ENCODE results near the gene RIOK1.

RIOK1 gene

GRCh38 chr6:7421066-7421465 is 31.5 kb downstream of the RIOK1 start:
- no peak for DNase-seq (ENCODE audit: low read depth)
- no peak overlapping the region for H3K4me3 ChIP-seq (ENCODE audit: low read length)
- no peak for TF ChIP-seq CTCF (conservative IDR thresholded peaks at IDR 0.05; ENCODE audit: low read length)

DNA sequence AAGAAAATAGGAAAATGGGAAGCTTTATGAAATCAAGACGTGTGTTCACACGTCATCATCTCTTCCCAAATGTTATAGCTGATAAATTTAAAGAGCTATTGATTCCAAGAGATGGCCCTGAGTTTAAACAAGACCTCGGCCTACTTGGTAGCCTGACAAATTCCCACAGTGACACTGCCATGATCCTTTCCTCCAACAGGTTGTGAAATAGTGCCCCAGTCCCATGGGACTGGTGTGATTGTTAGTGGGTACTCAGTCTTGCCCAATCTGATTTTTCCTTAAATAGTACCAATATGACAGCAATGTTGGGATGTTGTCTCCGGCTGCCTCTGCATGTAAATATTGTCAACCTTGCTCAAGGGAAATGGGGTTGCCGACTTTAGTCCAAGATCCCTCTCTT is 34.5 kb downstream of the RIOK1 start:
- no peak overlapping the region for H3K4me3 ChIP-seq (ENCODE audit: low read length)
- no peak for DNase-seq (ENCODE audit: low read depth)
- no peak for TF ChIP-seq CTCF (conservative IDR thresholded peaks at IDR 0.05; ENCODE audit: low read length)

- DNase-seq (ENCODE audit: low read depth) = peak; percentile 66
- TF ChIP-seq CTCF (conservative IDR thresholded peaks at IDR 0.05; ENCODE audit: low read length) = peak; percentile 72
- H3K4me3 ChIP-seq (ENCODE audit: low read length) = no peak overlapping the region
Observed at GRCh38 chr6:7424967-7425807, 35.6 kb downstream of the RIOK1 start.

DNA sequence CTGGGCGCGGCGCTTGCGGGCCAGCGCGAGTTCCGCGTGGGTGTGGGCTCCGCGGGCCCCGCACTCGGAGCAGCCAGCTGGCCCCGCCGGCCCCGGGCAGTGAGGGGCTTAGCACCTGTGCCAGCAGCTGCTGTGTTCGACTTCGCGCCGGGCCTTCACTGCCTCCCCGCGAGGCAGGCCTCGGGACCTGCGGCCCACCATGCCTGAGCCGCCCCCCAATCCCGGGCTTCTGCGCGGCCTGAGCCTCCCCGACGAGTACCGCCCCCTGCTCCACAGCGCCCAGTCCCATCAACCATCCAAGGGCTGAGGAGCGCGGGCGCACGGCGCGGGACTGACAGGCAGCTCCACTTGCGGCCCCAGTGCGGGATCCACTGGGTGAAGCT is 36.2 kb downstream of the RIOK1 start:
- TF ChIP-seq CTCF (conservative IDR thresholded peaks at IDR 0.05; ENCODE audit: low read length) = no peak
- no peak for DNase-seq (ENCODE audit: low read depth)
- H3K4me3 ChIP-seq (ENCODE audit: low read length) = no peak overlapping the region

DNA sequence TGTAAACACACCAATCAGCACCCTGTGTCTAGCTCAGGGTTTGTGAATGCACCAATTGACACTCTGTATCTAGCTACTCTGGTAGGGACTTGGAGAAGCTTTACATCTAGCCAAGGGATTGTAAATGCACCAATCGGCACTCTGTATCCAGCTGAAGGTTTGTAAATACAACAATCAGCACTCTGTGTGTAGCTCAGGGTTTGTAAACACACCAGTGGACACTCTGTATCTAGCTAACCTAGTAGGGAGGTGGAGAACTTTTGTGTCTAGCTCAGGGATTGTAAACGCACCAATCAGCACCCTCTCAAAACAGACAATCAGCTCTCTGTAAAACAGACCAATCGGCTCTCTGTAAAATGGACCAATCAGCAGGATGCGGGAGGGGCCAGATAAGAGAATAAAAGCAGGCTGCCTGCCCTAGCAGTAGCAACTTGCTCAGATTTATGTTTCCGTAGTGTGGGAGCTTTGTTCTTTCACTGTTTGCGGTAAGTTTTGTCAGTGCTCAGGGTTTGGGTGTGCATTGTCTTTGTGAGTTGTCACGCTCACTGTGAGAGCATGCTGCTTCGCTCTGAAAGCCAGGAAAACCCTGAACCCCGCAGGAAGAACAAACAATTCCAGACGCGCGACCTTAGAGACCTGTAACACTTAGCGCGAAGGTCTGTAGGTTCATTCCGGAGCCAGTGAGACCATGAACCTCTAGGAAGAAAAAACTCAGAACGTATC is 37.0 kb downstream of the RIOK1 start:
- H3K4me3 ChIP-seq (ENCODE audit: low read length) = no peak overlapping the region
- TF ChIP-seq CTCF (conservative IDR thresholded peaks at IDR 0.05; ENCODE audit: low read length) = no peak
- DNase-seq (ENCODE audit: low read depth) = no peak

GRCh38 chr6:7431313-7431673 is 41.7 kb downstream of the RIOK1 start:
- H3K4me3 ChIP-seq (ENCODE audit: low read length) = no peak overlapping the region
- no peak for TF ChIP-seq CTCF (conservative IDR thresholded peaks at IDR 0.05; ENCODE audit: low read length)
- no peak for DNase-seq (ENCODE audit: low read depth)

Data from AG10803 (cell line).